HG02571 (cell line): ENCODE measurements around the gene EIF4E1B.

Experiments used
- ATAC-seq: cut with Tn5 transposase; IDR thresholded peaks from one replicate; pipeline ENCODE4 v1.9.1; 2021; ENCODE audit warnings: mild to moderate bottlenecking, moderate library complexity; ENCODE audit not compliant: unreplicated experiment

EIF4E1B gene

DNA sequence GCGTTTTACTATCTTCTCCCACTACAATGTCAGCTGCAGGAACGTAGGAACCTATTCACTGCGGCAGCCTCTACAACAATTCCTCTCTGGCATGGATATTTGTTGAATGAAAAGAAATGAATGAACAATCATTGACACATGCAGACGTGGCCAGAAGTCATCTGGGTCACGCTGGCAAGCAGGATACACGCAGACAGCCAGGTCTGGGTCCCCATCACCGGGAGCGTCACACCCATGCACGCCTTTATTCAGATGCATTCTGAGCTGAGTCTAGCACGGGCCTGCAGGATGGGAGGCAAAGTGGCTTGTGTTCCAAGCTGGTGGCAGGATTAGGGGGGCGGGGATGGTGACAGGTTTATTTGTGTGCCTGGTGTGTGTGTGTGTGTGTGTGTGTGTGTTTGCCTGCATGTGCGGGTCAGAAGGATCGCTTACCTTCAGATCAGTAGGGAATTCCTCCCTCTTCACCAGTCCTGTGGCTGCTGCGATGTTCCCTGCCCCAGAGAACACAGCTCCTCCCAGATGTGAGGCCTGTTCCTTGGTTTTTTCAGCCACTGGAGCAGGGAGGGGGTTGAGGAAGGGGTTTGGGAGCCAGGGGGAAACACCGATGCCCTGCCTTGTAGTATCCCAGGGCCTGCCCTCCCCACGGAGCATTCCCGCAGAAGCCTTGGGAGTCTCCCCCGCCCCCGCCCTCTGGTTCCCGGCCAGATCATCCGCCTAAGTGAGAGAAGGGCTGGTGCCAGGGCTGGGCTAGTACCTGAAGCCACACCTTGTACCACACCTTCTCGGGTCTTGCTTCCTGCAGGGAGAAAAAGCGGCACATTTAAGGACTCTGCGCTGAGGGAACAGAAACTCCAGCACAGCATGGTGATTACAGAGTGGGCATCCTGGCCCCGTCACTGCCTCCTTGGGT is 4.3 kb upstream of the EIF4E1B start:
- no peak for ATAC-seq

DNA sequence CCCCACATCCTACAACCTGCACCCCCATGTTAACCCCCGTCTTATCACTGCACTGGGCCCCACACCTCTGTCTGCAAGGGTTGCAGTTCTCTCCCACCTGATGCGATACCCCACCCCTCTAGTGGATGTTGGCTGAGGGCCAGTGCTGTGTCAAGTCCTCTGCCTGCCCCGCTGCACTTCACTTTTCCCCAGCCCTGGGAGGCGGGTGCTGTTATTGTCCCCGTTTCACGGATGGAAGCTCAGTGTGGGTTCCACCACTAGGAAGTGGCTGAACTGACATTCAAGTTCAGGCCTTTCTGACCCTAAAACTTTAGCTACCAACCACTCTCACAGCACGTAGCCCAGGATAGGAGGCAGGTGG is 3.6 kb upstream of the EIF4E1B start:
- ATAC-seq = no peak

DNA sequence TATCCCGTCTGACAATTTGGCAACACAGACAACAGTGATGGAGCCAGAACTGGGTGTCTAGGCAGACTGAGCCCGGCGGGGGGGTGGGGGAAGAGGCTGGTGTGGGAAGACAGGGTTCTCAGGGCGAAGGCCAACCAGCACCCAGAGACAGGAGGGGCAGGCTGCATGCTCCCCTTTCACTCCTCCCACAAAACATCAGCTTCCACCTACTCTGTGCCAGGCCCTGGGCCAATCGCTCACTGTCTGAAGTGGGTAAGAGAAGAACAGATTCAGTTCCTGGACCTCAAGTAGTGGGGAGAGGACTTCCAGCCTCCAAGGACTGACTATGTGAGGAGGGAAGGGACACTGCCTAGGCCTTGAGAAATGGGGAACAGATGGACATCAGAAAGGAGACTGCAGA is 2.9 kb upstream of the EIF4E1B start:
- ATAC-seq = no peak

DNA sequence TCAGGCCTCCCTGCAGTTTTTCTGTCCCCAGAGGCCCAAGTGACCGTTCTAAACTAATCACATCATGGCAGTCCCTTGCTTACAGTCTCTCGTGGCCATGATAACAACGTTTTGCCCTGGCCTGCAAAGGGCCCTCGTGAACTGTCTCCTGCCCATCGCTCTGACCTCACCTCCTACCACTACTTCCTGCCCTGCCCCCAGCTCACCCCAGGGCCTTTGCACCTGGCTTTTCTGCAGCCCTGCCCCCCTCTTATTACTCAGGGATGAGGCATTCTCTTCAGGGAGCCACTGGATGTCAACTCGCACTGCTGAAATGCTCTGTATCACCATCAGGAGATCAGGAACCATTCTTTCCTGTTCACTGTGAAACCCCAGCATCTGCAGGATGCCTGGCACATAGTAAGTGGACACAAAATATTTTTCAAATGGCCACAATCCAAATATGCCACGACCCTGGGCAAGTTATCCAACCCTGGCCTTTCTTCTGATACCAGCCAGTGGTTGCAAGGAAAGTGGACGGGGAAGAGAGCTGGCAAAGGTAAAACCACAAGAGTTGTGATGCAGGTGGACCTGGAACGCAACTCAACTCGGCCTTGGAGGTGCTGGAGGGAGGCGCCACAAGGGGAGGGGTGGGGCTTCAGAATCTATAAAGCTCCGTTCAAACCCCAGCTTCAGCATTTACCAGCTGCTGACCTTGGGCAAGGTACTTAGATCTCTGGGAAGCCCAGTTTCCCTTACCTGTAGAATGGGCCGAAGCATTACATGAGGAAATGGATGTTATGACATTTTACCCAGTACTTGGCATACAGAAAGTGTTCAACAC is 1.9 kb upstream of the EIF4E1B start:
- ATAC-seq = no peak

DNA sequence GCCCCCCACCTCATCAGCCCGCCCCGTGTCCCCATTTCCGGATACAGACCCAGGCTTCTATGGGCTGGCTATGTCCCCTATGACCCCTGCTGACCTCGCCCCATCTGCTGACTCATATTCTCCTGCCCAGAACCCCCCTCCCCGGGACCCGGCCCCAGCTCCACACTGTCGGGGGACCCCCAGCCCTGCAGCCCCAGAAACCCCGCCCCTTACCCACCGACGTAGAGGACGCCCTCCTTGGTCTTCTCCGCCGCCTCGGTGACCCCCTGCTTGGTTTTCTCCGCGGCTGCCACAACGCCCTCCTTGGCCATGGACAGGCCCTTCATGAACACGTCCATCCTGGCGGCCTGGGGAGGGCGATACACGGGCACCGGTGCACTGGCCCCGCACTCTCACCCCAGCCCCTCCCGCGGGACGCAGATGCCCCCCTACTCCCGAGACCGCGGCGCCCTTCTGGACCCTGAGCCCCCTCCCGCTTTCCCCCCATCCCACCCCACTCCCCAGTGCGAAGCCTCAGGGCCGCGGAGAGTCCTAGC is 1.1 kb upstream of the EIF4E1B start:
- no peak for ATAC-seq

DNA sequence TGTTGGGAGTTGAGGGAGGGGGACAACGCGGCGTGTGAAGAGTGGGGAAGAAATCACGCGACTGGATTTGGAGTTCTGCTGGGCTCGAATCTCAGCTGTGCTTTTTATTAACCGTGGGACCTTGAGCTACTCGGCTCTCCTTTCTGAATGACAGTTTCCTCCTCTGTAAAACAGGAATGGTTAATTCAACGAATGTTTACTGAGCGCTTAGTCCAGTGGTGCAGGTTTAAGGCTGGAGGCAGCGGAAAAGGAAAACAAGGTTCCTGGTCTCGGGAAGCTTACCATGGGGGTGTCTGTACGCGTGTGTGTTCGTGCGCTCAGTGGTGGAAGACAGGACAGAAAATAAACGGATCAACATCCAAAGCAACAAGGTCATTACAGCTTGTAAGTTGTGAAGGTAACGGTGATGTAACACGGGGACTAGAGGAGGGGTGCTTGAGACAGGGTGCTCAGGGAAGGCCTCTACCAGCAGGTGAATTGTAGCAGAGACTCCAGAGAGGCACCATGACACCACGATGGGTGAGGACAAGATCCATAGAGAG is 277 bp downstream of the EIF4E1B start:
- ATAC-seq = no peak

DNA sequence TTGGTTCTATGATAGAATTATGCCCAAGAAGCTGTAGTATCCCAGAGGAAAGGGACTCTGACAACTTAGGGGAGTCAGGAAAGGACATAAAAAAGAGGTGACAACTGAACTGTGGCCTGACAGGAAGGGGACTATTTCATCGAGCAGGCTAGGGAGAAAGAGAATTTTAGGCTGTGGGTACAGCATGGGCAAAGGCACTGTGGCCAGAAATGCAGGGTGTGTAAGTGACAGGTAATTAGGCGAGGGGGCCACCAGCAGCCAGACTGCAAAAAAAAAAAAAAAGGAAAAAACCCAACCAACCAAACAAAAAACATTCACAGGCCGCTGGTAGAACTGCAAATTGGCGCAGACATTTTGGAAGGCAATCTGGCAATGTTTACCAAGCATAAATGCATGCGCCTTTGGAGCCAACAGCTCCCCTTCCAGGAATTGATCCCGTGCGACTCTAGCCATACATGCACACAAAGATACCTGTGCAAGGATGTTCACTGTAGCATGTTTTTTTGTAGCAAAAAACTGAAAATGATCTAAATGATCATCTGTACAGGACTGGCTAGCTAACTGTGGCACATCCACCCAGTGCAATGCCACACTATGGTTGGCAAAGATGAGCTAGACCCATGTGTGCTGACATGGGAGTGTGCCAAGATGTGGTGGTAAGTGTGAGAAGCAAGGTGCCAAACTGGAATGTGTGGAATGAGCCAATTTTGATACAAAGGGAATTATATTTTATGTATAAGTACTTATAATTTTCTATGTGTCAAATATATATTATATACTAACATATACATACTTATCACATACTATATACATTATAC is 1.1 kb downstream of the EIF4E1B start:
- no peak for ATAC-seq

DNA sequence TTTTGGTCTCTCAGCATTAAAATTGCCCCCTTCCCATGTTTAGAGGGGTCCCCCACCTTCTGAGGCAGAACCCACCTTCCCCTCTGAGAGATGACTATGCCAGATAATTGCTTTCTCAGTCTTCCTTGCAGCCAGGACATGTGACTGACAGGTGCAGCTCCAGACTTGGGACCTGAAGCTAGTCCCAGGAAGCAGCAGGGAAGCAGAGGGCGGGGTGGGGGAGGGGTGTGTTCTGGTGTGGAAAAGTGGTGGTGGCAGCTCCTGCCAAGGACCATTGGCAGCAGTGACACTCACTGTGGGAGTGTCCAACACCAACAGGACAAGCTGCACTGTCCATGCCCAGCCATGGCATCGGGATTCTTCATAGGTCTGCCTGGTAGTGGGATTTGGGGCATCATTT is 2.3 kb downstream of the EIF4E1B start:
- ATAC-seq = no peak

DNA sequence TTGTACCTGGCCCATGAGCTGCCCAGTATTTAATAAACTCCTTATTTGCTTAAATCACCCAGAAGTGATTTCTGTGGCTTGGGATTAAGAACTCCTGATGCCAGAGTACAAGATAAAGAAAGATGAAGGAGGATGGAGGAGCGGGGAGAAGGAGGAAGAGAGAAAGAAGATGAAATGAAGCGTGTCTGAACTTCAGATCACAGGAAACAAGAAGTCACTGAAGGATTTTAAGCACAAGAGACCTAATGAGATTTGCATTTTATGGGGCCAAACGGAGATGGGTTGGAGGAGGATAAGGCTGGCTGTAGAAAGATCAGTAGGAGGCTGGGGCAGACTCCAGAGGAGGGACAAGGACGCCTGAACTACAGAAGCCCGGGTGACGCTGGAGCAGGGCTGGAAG is 3.1 kb downstream of the EIF4E1B start:
- ATAC-seq = no peak

DNA sequence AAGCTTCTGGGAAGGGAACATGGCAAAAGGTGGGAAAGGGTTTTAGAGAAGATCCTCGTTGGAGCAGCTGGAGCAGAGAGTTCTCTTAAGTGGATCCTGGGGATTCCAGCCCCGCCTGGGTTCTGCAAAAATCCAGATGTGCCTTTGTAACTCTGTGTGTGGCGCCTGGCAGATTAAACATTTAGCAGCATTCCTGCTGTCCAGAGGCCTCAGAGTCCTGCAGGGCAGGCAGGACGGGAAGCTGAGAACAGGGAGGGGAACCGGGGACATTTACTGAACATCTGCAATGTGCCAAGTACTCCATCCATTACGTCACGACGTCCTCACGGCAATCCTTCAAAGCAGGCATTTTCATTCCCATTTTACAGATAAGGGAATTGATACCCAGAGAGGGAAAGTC is 6.0 kb downstream of the EIF4E1B start:
- no peak for ATAC-seq

DNA sequence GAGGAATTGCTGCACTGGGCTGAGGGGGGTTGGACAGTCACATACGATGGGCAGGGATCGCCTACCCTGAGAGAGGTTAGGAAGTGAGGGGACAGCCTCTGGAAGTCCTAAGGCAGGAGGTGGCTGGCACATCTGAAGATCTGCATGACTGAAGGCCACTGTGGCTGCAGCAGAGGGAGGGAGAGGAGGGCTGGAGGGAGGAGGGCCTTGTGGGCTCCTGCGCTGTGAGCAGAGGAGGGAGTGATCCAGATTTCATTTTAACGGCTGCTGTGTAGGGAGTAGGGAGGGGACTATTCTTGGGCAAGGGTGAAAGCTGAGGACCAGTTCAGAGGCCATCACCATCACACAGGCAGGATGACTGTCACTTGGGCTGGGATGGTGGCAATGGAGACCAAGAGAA is 7.1 kb downstream of the EIF4E1B start:
- no peak for ATAC-seq

DNA sequence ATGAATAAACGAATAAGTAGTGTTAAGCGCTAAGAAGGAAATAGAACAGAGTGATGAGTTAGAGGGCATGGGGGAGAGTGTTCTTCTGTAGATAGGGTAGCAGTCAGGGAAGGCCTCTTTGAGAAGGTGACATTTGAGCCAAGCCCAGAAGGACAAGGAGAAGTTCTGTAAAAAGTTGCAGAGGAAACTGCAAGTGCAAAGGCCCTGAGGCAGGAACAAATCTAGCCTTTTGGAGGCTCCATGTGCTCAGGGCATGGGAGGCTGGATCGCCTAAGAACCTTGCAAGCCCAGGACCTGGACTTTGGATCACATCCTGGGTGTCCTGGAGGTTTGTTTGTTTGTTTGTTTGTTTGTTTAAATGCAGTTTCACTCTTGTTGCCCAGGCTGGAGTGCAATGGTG is 8.0 kb downstream of the EIF4E1B start:
- no peak for ATAC-seq

DNA sequence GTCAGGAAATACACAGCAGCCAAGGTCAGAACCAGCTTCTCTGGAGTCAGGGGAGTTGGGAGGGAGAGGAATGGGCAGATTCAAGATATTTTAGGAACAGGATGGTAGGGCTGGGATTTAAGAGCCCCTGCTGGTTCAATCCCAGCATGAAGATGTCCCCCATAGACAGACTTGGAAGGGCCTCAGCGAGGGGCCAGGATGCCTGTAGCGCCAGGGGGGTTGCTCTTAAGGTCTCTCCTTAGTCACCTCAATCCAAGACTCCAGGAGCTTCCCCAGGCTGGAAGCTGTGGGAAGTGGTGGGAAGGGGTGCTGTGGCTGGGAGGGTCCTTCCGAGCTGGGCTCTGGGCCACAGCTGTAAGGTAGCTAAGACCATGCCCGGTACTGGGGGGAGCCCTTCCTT is 8.7 kb downstream of the EIF4E1B start:
- no peak for ATAC-seq

DNA sequence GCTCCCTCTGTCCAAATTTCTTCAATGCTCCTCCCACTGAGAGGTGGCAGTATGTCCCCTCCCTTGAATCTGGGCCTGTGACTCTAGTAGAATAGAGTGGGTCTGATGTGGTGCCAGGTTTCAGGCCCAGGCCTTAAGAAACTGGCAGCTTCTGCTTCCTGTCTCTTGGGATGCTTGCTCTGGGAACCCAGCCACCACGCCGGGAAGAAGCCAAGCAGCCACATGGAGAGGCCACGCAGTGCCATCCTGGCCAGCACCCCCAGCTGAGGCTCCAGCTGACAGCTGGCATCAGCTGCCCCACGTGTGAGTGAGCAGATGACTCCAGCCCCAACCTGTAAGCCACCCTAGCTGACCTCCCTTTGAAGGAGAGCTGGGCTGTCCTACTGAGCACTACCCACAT is 9.5 kb downstream of the EIF4E1B start:
- ATAC-seq = no peak

DNA sequence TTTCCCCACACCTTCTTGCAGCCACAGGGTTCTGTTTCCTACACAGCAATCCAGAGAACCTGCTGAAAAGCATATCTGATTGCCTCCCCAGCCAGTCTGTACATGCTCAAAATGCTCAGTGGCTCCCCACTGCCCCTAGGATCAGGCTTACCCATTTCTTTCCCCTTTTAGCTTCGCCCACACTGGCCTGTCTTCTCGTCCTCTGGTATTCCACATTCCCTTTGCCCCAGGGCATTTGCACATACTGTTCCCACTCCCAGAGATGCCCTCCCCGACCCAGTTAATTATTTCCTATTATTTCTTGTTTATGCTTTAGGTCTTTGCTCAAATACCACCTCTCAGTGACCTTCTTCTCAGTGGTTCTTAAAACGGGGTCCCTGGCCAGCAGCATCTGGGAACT is 10.1 kb downstream of the EIF4E1B start:
- no peak for ATAC-seq

DNA sequence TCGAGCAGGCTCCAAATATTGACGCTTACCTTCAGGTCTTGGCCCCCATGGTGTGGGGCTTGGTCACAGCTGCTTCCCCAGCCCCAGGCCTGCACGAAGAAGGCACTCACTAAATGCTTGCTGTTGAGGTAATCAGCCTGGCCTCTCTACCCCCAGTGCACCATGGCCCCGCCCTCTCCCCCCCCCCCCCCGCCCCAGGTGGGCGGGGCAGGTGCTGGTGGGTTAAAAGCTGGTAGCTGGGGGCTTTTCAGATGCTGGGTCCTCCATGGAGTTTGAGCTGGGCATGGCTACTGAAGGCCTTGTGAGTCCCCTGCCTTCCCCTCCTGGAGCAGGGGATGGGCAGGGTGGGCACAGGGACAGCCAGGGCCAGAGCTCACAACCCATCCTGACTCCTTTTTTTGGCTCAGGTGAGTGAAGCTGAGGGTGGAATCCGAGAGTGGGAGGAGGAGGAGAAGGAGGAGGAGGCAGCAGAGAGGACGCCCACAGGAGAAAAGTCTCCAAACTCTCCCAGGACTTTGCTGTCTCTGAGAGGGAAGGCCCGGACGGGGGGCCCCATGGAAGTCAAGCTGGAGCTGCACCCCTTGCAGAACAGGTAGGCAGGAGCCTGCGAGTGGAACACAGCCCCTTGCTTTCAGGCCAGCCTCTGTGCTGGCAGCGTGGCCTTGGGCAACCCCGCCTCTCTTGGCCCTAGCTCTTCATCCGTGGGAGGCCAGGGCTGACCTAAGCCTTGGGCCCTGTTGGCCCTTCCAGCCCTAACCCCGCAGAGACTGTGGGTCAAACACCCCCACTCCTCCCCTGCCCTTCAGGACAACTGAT is 12.4 kb downstream of the EIF4E1B start:
- ATAC-seq = no peak

DNA sequence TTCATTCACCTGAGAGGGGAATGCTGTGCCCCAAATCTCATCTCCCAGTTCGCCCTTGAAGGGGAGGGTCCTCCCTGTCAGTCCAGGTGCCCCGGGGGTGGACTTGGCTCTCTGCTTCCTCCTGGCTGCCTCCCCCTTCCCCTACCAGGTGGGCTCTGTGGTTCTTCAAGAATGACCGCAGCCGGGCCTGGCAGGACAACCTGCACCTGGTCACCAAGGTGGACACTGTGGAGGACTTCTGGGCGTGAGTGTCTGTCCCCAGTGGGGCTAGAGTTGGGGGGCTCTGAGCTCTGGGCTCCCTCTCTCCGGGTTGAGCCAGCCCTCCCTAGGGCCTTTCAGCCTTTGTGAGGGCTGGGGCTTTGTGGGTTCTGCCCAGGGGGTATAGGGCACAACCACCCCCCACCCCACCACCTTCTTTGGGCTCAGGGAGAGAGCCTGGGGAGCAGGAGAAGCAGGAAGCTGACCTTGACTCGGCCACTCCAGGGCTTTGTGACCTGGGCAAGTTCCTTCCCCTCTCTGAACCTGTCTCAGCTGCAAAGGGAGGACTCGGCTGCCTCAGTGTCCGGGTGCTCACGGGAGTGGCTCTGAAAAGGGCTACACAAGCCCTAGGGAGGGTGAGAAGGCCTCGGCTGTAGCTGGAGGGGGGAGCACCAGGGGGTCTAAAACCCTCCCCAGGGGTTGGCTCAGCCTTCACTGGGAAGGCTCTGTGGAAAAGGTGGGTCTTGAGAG is 13.2 kb downstream of the EIF4E1B start:
- no peak for ATAC-seq

DNA sequence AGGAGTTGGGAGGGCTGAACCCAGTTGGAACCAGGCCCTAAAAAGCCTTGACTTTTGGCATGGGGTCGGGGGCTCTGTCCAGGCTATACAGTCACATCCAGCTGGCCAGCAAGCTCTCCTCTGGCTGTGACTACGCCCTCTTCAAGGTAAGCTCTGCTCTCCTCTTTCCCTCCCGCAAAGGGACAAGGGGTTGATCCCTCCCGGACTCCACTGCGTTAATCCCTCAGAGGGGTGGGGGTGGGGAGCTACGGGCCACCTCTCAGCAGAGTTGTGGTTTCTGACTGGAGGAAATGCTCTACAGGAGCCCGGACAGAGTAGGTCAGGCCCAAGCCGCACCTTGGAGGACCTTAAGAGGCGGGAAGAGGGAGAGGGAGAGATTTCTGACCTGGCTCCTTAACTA is 13.8 kb downstream of the EIF4E1B start:
- no peak for ATAC-seq
